ENCODE data around the gene CHCHD1. TPM values are rescaled to one million over a fixed set of nuclear protein-coding genes. Genes with fewer than 3 reads are reported as not detected.

The CHCHD1 gene
- polyA plus RNA-seq, 1 experiment: 14.3 TPM

DNA sequence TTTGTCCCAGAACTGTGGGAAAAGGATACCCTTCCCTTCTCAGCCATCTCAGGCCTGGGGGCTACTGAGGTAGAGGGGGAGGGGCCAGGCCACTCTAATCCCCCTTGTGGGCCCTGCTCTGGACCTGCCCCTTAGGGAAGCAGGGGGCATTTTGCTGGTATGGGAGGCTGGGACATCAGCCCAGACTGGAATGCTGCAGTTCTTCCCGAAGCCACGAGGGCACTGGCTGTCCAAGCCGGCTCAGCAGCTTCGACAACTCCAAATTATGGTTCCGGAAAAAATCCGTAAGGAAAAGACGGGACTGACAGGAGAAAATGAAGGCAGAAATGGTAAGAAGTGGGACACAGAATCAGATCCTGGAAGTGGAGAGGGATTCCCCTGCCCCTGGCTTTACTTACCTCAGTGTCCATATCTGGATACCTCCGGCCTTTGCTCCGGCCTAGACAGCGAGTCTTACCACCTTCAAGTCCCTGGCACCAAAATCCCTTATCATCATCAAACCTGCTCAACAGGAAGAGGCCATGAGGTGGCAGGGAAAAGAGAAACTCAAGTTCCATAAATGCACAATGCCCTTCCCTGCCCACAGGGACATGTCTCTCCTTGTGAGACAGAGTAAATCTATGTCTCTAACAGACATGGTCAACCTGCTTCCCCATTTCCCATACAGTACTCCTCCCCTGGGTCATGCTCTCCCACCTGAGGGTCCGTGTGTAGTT lies 20.6 kb downstream of the CHCHD1 start:
- DNase-seq (ENCODE audit: low read depth): no peak
- TF ChIP-seq, protein P1, sequence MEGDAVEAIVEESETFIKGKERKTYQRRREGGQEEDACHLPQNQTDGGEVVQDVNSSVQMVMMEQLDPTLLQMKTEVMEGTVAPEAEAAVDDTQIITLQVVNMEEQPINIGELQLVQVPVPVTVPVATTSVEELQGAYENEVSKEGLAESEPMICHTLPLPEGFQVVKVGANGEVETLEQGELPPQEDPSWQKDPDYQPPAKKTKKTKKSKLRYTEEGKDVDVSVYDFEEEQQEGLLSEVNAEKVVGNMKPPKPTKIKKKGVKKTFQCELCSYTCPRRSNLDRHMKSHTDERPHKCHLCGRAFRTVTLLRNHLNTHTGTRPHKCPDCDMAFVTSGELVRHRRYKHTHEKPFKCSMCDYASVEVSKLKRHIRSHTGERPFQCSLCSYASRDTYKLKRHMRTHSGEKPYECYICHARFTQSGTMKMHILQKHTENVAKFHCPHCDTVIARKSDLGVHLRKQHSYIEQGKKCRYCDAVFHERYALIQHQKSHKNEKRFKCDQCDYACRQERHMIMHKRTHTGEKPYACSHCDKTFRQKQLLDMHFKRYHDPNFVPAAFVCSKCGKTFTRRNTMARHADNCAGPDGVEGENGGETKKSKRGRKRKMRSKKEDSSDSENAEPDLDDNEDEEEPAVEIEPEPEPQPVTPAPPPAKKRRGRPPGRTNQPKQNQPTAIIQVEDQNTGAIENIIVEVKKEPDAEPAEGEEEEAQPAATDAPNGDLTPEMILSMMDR (IDR thresholded peaks at IDR 0.05; ENCODE audit: insufficient read depth, low read depth, low read length): no peak
- Histone ChIP-seq H3K27me3 (ENCODE audit: control insufficient read depth, insufficient read depth, low read length) (no peaks in the 10 kb centered on the region), H3K36me3 (ENCODE audit: control insufficient read depth, insufficient read depth, low read length) (peaks cover 50% of the 10 kb centered on the region), H3K4me3 (ENCODE audit: low read depth, low read length) (no peak overlapping the region)
- ChIA-PET CTCF (no interaction called here), POLR2A (no interaction called here)

- peaks cover 54% of the 10 kb centered on the region for H3K36me3 ChIP-seq (ENCODE audit: control insufficient read depth, insufficient read depth, low read length)
- POLR2A ChIA-PET: interaction anchor here (0.6 kb wide), 1 partner anchor 12 kb away, joined by 5 read pairs; no protein-coding TSS in a partner anchor
- CTCF ChIA-PET: interaction anchor here (0.6 kb wide), 2 partner anchors 11 to 18 kb away, joined by 3 read pairs; no protein-coding TSS in a partner anchor
- TF ChIP-seq, protein P1 (IDR thresholded peaks at IDR 0.05; ENCODE audit: insufficient read depth, low read depth, low read length): no peak
- H3K27me3 ChIP-seq (ENCODE audit: control insufficient read depth, insufficient read depth, low read length): no peaks in the 10 kb centered on the region
- no peak for DNase-seq (ENCODE audit: low read depth)
- H3K4me3 ChIP-seq (ENCODE audit: low read depth, low read length): no peak overlapping the region
These were observed 21.9 kb downstream of the CHCHD1 start for GRCh38 chr10:73803680-73804286.

DNA sequence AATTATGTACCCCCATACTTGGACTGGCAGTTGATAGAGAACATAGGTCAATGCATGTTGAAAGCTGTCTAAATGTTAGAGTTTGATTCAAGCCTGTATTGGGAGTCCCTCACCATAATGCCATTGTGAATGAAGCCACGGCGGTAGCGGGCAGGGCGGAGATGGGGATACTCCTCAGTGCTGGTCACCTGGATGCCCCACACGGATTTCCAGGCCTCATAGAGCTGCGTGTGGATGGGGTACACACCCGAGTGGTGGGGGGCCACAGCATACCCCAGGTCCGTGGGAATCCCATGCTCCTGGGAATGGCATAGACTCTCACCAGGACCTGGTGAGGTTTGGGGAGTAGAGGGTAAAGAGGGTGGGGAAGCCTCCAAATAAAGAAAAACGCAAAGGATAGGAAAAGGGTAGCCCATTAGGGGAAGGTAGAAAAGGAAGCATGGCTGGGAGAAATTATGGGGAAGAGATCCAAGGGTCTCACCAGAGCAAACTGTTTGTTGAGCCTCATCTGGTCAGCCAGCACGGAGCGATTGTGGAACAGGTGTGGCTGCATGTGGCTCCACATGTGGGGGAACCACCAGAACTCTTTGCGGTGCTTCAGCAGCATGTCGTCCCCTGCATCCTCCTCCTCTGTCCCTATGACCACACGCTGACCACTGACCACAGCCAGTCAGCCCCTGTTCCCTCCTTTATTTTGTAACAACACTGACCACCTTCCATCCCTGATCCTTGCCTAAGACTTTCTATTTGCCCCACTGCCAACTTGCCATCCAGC lies 24.5 kb downstream of the CHCHD1 start:
- no peak for DNase-seq (ENCODE audit: low read depth)
- Histone ChIP-seq H3K36me3 (ENCODE audit: control insufficient read depth, insufficient read depth, low read length) (peaks cover 41% of the 10 kb centered on the region), H3K27me3 (ENCODE audit: control insufficient read depth, insufficient read depth, low read length) (no peaks in the 10 kb centered on the region), H3K4me3 (ENCODE audit: low read depth, low read length) (no peak overlapping the region)
- CTCF ChIA-PET: no interaction called here
- POLR2A ChIA-PET: no interaction called here
- TF ChIP-seq, protein P1 (IDR thresholded peaks at IDR 0.05; ENCODE audit: insufficient read depth, low read depth, low read length): no peak

DNA sequence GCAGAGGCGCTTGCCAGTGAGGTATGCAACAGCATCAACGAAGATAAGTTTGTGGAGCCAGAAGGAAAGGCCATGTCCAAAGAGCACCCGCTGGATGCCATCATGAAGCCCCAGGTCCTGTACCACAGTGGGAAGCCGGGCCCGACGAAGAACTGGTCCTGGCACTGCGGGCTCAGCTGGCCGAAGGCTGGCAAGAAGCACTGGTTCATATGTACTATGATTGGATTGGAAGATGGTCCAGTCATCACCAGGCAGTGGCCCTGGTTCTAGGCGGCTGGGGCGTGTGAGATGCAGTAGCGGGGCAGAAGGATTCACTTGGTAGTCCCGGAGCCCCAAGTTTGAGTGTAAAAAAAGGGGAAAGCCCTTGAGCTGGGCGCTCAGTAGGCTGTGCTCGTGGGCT lies 25.6 kb downstream of the CHCHD1 start:
- Histone ChIP-seq H3K4me3 (ENCODE audit: low read depth, low read length) (no peak overlapping the region), H3K27me3 (ENCODE audit: control insufficient read depth, insufficient read depth, low read length) (no peaks in the 10 kb centered on the region), H3K36me3 (ENCODE audit: control insufficient read depth, insufficient read depth, low read length) (peaks cover 34% of the 10 kb centered on the region)
- CTCF ChIA-PET: no interaction called here
- POLR2A ChIA-PET: no interaction called here
- DNase-seq (ENCODE audit: low read depth): no peak
- TF ChIP-seq, protein P1 (IDR thresholded peaks at IDR 0.05; ENCODE audit: insufficient read depth, low read depth, low read length): no peak

Measured in BJ (cell line).